Mesothelial cell of epicardium (in vitro differentiated cells): ENCODE measurements around the gene COL4A4. TPM values are rescaled to one million over a fixed set of nuclear protein-coding genes. Genes with fewer than 3 reads are reported as not detected.

Experiments
- DNase-seq, 2 experiments: peaks; one replicate each; pipeline ENCODE4 v3.0.0; 2021; ENCODE audit warnings: low spot score in 2 of 2; ENCODE audit not compliant: unreplicated experiment in 2 of 2
- H3K27ac Mint-ChIP-seq: 2 replicates; pipeline ENCODE4 v1.8.0; 2021; ENCODE audit warnings: mixed read lengths
- H3K27me3 Mint-ChIP-seq: 2 replicates; pipeline ENCODE4 v1.8.0; 2021; ENCODE audit warnings: low read depth, mixed read lengths
- H3K36me3 Mint-ChIP-seq: 2 replicates; pipeline ENCODE4 v1.8.0; 2021; ENCODE audit warnings: mixed read lengths
- H3K4me1 Mint-ChIP-seq: 2 replicates; pipeline ENCODE4 v1.8.0; 2021; ENCODE audit warnings: mixed read lengths
- H3K4me3 Mint-ChIP-seq: 2 replicates; pipeline ENCODE4 v1.8.0; 2021; ENCODE audit warnings: mild to moderate bottlenecking, moderate library complexity, mixed read lengths
- H3K9me3 Mint-ChIP-seq: 2 replicates; pipeline ENCODE4 v1.8.0; 2021; ENCODE audit warnings: mixed read lengths
- CTCF ChIP-seq: fragments of 200-600 bp; sonication (generic); IDR thresholded peaks from one replicate; pipeline ENCODE4 v1.5.0; 2021; ENCODE audit warnings: antibody characterized with exemption; ENCODE audit not compliant: unreplicated experiment
- total RNA-seq: library from RNA; stranded (reverse); gene quantifications from 3 replicates; pipeline ENCODE4 v1.2.1, GENCODE V29; 2021

The COL4A4 gene
- total RNA-seq, 1 donor from 2014 or later = 0.11 TPM

- TF ChIP-seq CTCF = no peak
- Mint-ChIP-seq H3K27ac (no peak overlapping the region), H3K4me3 (no peak overlapping the region), H3K36me3 (no peaks in the 10 kb centered on the region), H3K27me3 (no peaks in the 10 kb centered on the region), H3K4me1 (no peaks in the 10 kb centered on the region), H3K9me3 (no peaks in the 10 kb centered on the region)
- DNase-seq = no peak
Measured at GRCh38 chr2:227025510-227025909, 138.5 kb downstream of the COL4A4 start.

- TF ChIP-seq CTCF = no peak
- no peaks in the 10 kb centered on the region for H3K27me3 Mint-ChIP-seq
- no peaks in the 10 kb centered on the region for H3K9me3 Mint-ChIP-seq
- H3K4me3 Mint-ChIP-seq = no peak overlapping the region
- DNase-seq = no peak
- no peak overlapping the region for H3K27ac Mint-ChIP-seq
- H3K36me3 Mint-ChIP-seq = no peaks in the 10 kb centered on the region
- H3K4me1 Mint-ChIP-seq = no peaks in the 10 kb centered on the region
Measured at GRCh38 chr2:227022608-227023007, 141.4 kb downstream of the COL4A4 start.

GRCh38 chr2:227020416-227020815 lies 143.6 kb downstream of the COL4A4 start:
- TF ChIP-seq CTCF = no peak
- no peak for DNase-seq
- no peaks in the 10 kb centered on the region for H3K4me1 Mint-ChIP-seq
- no peaks in the 10 kb centered on the region for H3K36me3 Mint-ChIP-seq
- no peaks in the 10 kb centered on the region for H3K27me3 Mint-ChIP-seq
- no peak overlapping the region for H3K27ac Mint-ChIP-seq
- H3K9me3 Mint-ChIP-seq = no peaks in the 10 kb centered on the region
- H3K4me3 Mint-ChIP-seq = no peak overlapping the region

GRCh38 chr2:227016894-227017293 lies 147.1 kb downstream of the COL4A4 start:
- Mint-ChIP-seq H3K36me3 (no peaks in the 10 kb centered on the region), H3K27ac (no peak overlapping the region), H3K27me3 (no peaks in the 10 kb centered on the region), H3K9me3 (no peaks in the 10 kb centered on the region), H3K4me3 (no peak overlapping the region), H3K4me1 (no peaks in the 10 kb centered on the region)
- no peak for DNase-seq
- TF ChIP-seq CTCF = no peak

- Mint-ChIP-seq H3K4me3 (no peak overlapping the region), H3K36me3 (no peaks in the 10 kb centered on the region), H3K4me1 (no peaks in the 10 kb centered on the region), H3K27me3 (no peaks in the 10 kb centered on the region), H3K9me3 (no peaks in the 10 kb centered on the region), H3K27ac (no peak overlapping the region)
- DNase-seq = no peak
- no peak for TF ChIP-seq CTCF
Measured at GRCh38 chr2:227013881-227014280, 150.1 kb downstream of the COL4A4 start.

- DNase-seq = no peak
- H3K36me3 Mint-ChIP-seq = no peaks in the 10 kb centered on the region
- no peak overlapping the region for H3K4me3 Mint-ChIP-seq
- no peaks in the 10 kb centered on the region for H3K4me1 Mint-ChIP-seq
- H3K9me3 Mint-ChIP-seq = no peaks in the 10 kb centered on the region
- TF ChIP-seq CTCF = no peak
- H3K27ac Mint-ChIP-seq = no peak overlapping the region
- H3K27me3 Mint-ChIP-seq = no peaks in the 10 kb centered on the region
Measured at GRCh38 chr2:227013330-227013729, 150.7 kb downstream of the COL4A4 start.
